ENCODE results near the gene SLC24A5. TPM values are rescaled to one million over a fixed set of nuclear protein-coding genes. Genes with fewer than 3 reads are reported as not detected.

The SLC24A5 gene
- total RNA-seq, 1 donor from 2014 or later = not detected

DNA sequence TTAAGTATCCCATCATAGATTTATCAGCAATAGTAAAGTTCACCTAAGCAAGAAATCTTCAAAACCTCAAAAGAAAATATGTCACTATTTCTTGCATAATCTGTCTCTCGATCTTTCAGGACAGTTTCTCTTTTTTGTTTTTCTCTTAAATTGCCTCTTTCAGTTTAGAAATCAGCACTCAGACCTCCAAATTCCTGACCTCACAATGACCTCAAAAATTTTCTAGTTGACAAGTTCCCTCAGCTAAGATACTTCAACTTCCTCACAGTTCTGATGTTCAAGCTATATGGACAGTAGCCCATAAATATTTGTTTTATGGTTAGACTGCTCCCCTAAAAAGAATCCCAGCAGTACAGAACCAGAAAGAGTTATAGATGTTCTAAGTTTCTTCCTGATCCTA lies 24.1 kb downstream of the SLC24A5 start:
- Histone ChIP-seq H3K4me3 (no peak overlapping the region), H3K9me3 (no peaks in the 10 kb centered on the region), H3K36me3 (no peaks in the 10 kb centered on the region), H3K27me3 (no peaks in the 10 kb centered on the region), H3K4me1 (peaks cover 12% of the 10 kb centered on the region), H3K27ac (no peak overlapping the region)
- TF ChIP-seq POLR2AphosphoS5 (IDR thresholded peaks at IDR 0.05; ENCODE audit: insufficient read depth in 1 of 2, low read depth in 1 of 2) (no peak), POLR2A (IDR thresholded peaks at IDR 0.05) (no peak)
- TF ChIP-seq, protein P1, sequence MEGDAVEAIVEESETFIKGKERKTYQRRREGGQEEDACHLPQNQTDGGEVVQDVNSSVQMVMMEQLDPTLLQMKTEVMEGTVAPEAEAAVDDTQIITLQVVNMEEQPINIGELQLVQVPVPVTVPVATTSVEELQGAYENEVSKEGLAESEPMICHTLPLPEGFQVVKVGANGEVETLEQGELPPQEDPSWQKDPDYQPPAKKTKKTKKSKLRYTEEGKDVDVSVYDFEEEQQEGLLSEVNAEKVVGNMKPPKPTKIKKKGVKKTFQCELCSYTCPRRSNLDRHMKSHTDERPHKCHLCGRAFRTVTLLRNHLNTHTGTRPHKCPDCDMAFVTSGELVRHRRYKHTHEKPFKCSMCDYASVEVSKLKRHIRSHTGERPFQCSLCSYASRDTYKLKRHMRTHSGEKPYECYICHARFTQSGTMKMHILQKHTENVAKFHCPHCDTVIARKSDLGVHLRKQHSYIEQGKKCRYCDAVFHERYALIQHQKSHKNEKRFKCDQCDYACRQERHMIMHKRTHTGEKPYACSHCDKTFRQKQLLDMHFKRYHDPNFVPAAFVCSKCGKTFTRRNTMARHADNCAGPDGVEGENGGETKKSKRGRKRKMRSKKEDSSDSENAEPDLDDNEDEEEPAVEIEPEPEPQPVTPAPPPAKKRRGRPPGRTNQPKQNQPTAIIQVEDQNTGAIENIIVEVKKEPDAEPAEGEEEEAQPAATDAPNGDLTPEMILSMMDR (IDR thresholded peaks at IDR 0.05) = no peak
- no peak for DNase-seq (ENCODE audit: extremely low spot score in 2 of 2)
- intact Hi-C loops (cut with DNase I) = no loop called here

DNA sequence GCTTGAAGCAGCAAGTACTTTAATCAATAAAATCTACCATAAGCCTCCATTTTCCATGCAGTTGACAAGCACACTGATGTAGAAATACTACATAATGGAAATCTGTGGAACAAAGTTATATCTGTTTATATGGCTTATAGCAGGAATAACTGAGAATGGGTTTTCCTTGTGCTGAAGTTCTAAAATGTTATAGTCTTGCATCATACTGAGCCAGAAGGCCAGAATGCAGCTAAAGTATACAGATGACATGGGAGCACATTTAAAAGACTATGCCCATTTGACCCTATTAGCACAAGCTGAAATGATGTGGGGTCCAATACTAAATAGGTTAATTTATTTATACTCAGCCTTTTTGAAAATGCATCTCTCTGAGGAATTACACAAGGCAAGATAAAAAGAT lies 25.1 kb downstream of the SLC24A5 start:
- Histone ChIP-seq H3K4me3 (no peak overlapping the region), H3K27me3 (no peaks in the 10 kb centered on the region), H3K9me3 (no peaks in the 10 kb centered on the region), H3K36me3 (no peaks in the 10 kb centered on the region), H3K27ac (no peak overlapping the region), H3K4me1 (peaks cover 12% of the 10 kb centered on the region)
- intact Hi-C loops (cut with DNase I) = no loop called here
- TF ChIP-seq POLR2A (IDR thresholded peaks at IDR 0.05) = no peak
- TF ChIP-seq POLR2AphosphoS5 (IDR thresholded peaks at IDR 0.05; ENCODE audit: insufficient read depth in 1 of 2, low read depth in 1 of 2) = no peak
- TF ChIP-seq, protein P1 (IDR thresholded peaks at IDR 0.05) = no peak
- DNase-seq (ENCODE audit: extremely low spot score in 2 of 2) = no peak

DNA sequence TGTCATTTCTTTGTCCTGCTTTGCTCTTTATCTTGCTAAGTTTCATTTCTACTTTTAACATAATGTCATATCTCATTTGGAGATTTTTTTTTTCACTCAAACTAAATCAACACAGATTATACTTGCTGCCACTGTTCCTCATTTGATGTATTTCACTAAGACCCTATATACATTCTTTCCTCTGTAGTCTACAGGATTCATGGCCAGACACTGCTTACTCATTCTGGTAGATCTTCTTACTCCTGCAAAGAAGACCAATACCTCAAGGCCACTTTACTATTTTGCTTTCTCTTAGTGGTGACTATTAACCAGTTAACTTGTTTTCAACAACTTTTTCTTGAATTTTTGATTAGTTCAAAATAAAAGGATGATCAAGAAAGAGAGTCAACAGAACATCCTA lies 26.6 kb downstream of the SLC24A5 start:
- H3K27me3 ChIP-seq = no peaks in the 10 kb centered on the region
- H3K27ac ChIP-seq = no peak overlapping the region
- no peak overlapping the region for H3K4me3 ChIP-seq
- intact Hi-C loops (cut with DNase I) = no loop called here
- no peaks in the 10 kb centered on the region for H3K9me3 ChIP-seq
- TF ChIP-seq POLR2AphosphoS5 (IDR thresholded peaks at IDR 0.05; ENCODE audit: insufficient read depth in 1 of 2, low read depth in 1 of 2) (no peak), POLR2A (IDR thresholded peaks at IDR 0.05) (no peak)
- TF ChIP-seq, protein P1 (IDR thresholded peaks at IDR 0.05) = no peak
- H3K36me3 ChIP-seq = no peaks in the 10 kb centered on the region
- peaks cover 12% of the 10 kb centered on the region for H3K4me1 ChIP-seq
- no peak for DNase-seq (ENCODE audit: extremely low spot score in 2 of 2)

DNA sequence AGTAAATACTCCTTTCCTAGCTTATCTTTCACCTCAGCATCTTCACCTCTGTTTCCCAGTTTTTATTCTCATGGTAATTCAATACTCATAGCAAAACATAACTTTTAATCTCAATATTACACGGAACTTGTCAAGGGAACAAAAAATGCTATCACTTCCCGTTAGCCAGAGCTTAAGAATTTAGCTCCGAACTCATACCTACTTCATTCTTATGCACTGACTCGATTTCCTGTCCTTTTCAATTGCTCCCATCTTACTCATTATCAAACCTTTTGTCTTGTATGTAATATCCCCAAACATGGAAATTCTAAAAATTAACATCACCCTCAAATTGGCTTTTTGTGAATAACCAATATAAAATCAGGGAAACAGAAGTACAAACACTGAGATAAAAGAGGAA lies 29.1 kb downstream of the SLC24A5 start:
- Histone ChIP-seq H3K4me3 (no peak overlapping the region), H3K27me3 (no peaks in the 10 kb centered on the region), H3K36me3 (no peaks in the 10 kb centered on the region), H3K27ac (no peak overlapping the region), H3K9me3 (no peaks in the 10 kb centered on the region), H3K4me1 (peaks cover 6% of the 10 kb centered on the region)
- intact Hi-C loops (cut with DNase I) = no loop called here
- no peak for DNase-seq (ENCODE audit: extremely low spot score in 2 of 2)
- TF ChIP-seq, protein P1 (IDR thresholded peaks at IDR 0.05) = no peak
- TF ChIP-seq POLR2A (IDR thresholded peaks at IDR 0.05) = no peak
- no peak for TF ChIP-seq POLR2AphosphoS5 (IDR thresholded peaks at IDR 0.05; ENCODE audit: insufficient read depth in 1 of 2, low read depth in 1 of 2)

DNA sequence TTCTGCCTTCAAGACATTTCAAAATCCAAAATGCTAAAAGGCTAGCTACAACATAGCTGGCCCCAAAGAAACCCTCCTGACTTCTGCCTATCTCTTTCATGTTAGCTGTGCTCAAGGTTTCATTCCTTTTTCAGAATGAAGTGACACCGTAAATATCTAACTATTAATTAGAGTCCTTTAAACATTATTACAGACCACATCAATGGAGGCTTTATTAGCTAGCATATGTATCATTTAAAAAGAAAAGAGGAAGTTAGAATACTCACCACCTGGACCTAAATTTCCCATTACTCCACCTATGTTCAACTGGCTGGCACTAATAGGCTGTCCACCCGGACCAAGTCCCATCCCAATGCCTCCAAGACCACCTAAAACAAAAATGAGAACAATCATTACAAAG lies 32.7 kb downstream of the SLC24A5 start:
- Histone ChIP-seq H3K36me3 (no peaks in the 10 kb centered on the region), H3K9me3 (no peaks in the 10 kb centered on the region), H3K4me3 (no peak overlapping the region), H3K4me1 (no peaks in the 10 kb centered on the region), H3K27ac (no peak overlapping the region), H3K27me3 (no peaks in the 10 kb centered on the region)
- DNase-seq (ENCODE audit: extremely low spot score in 2 of 2) = no peak
- intact Hi-C loops (cut with DNase I) = no loop called here
- TF ChIP-seq POLR2AphosphoS5 (IDR thresholded peaks at IDR 0.05; ENCODE audit: insufficient read depth in 1 of 2, low read depth in 1 of 2) (no peak), POLR2A (IDR thresholded peaks at IDR 0.05) (no peak)
- TF ChIP-seq, protein P1 (IDR thresholded peaks at IDR 0.05) = no peak

All from vagina (tissue), 2 donors.